Measurements from ENCODE around the gene ANO9.

- TF ChIP-seq CTCF (IDR thresholded peaks at IDR 0.05) (no peak), POLR2A (IDR thresholded peaks at IDR 0.05) (no peak)
Measured at GRCh38 chr11:487571-488021, 45.8 kb upstream of the ANO9 start.

Data from heart left ventricle (tissue), 13 donors.